ENCODE measurements around the gene SIGLEC7. TPM values are rescaled to one million over a fixed set of nuclear protein-coding genes. Genes with fewer than 3 reads are reported as not detected.

The SIGLEC7 gene
- total RNA-seq, 1 donor from 2014 or later = 2.0 TPM

DNA sequence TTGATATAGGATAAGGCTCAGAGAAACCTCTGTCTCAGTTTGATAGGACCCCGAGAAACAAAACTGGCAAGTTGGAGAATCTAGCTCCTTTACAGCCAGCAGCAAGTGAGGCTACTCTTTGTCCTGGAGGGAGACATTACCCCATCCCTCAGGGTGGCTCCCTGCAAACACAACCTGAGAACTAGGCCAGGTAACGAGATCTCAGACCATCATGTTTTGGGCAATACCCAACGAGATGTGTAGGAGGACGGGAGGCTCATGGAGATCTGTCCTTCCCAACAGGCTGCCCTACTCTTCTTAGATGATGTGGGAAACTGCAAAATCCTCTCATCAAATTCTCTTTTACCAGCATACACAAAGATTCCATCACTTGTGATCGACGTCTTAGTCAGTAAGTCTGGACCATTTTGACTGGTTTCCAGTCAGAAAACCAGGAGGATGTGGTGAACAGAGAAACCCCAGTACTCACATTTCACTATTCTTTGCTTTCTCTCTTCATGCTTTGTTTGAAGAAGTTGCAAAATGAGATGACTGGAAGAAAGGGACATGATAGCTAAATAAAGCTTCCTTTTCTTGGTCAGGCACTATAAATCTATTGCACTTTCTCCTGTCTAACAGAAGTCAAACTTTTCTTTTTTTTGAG is 27.9 kb upstream of the SIGLEC7 start:
- ATAC-seq = no peak
- DNase-seq (ENCODE audit: low spot score) = no peak
- intact Hi-C loops (cut with DNase I) = no loop called here

DNA sequence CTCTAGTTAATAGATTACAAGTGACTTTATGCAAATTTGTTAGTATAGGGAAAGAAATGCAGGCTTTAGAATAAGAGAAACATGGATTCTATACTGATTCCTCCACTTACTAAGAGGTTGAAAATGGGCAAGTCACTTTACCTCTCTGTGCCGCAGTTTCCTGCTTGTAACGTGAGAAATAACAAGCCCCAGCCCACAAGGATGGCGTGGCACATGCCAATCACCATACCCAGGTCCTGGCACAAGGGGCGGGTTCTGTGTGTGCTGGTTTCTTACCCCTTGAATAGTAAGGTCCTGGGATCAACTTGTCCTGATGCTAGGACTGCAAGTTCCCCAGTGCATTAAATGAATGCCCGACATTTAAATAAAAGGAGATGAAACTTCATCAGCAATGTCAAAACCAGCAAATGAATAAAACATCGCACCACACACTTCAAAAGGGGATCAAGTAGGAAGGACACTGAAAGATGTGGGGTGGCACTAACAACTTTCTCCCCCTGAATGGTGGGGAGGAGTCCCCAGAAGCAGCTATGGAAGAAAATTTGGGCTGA is 25.3 kb upstream of the SIGLEC7 start:
- ATAC-seq (no peak), DNase-seq (ENCODE audit: low spot score) (no peak)
- intact Hi-C loops (cut with DNase I) = no loop called here

DNA sequence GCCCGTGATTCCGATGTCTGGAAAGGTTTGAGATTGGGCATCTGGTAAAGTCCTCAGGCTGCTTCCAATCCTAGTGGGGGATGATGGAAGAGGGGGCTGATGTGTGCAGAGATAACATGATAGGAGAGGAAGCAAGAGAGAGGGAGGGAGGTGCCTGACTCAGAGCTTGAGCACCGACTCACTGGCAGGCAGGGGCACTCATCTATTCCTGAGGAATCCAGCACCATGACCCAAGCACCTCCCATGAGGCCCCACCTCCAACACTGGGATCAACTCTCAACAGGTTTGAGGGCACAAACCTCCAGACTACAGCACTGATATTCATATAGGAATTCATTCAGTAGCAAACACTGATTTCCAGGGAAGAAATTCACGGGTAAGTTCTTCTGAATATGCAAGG is 23.0 kb upstream of the SIGLEC7 start:
- DNase-seq (ENCODE audit: low spot score) (no peak), ATAC-seq (no peak)
- intact Hi-C loops (cut with DNase I) = no loop called here

DNA sequence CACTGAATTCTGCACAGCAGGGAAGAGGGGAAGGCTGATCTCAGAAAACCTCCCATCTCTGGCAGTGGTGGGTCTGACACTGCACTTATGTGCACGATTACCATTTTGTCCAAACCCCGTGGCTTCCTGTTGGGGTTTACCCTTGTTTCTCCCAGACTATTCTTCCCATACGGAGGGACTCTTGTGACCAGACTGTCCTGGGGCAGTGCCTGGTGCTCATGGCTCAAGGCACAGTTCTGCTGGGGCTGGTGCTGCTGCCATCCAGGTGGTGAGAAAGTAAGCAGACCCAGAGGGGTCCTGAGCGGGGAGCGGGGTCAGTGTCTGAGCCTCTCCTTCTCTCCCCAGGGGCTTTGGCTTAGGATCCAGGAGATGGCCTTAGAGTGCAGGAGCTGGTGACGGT is 22.5 kb upstream of the SIGLEC7 start:
- ATAC-seq (no peak), DNase-seq (ENCODE audit: low spot score) (no peak)
- intact Hi-C loops (cut with DNase I) = no loop called here

DNA sequence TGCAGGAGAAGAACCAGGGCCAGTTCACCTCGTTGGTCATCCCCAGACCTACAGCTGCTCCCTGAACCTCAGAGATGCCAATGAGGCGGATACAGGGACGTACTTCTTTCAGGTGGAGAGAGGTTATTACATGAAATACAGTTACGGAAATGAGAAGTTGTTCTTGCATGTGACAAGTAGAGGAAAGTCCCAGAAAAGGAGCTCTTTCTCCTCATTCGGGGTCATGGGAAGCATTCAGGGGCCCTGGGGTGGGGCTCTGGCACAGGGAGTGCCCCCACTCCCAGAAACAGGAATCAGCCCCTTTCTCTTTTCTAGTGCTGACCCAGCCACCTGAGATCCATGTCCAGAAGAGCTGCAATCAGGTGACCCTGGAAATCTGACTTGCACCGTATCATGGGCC is 21.9 kb upstream of the SIGLEC7 start:
- ATAC-seq = no peak
- no peak for DNase-seq (ENCODE audit: low spot score)
- intact Hi-C loops (cut with DNase I) = no loop called here

DNA sequence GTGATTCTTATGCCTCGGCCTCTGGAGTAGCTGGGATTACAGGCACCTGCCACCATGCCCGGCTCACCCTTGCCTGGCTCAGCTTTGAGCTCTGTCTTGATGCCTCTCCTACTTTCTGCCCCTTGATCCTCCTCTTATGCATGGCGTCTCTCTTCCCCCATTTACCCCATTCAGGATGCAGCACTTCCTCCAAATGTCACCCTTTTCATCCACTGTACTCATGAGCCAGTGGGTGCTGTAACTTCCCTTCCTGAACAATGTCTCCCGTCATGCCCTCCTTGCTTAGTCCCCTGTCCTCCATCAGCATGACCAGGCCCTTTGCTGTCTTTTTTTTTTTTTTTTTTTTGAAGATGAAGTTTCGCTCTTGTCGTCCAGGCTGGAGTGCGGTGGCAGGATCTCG is 20.8 kb upstream of the SIGLEC7 start:
- no peak for ATAC-seq
- DNase-seq (ENCODE audit: low spot score) = no peak
- intact Hi-C loops (cut with DNase I) = no loop called here

DNA sequence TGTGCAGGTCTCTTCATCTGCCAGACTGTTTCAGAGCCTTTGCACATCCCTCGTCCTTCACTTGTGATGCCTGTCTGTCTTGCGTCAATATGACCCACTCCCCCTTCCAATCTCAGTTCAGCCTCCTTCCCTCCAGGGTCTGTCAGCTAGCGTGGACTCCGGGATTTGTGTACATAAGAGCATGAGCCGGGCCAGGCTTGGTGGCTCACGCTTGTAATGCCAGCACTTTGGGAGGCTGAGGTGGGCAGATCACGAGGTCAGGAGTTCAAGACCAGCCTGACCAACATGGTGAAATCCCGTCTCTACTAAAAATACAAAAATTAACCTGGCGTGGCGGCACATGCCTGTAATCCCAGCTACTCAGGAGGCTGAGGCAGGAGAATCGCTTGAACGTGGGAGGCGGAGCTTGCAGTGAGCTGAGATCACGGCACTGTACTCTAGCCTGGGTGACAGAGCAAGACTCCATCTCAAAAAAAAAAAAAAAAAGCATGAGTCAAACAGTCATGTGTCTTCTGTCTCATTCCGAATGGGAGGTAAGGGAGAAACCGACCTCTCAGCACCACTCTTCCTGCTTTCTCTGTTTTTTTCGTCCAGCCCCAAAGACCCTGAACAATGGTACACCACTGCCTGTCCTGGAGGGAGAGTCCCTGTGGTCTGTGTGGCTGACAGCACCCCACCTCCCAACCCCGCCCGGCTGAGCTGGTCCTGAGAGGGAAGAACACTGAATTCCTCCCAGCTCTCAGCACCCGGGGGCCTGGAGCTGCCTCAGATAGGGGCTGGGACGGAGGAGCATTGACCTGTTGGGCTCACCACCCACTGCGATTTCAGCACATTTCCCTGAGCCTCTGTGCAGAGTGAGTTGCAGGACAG is 19.8 kb upstream of the SIGLEC7 start:
- ATAC-seq (no peak), DNase-seq (ENCODE audit: low spot score) (no peak)
- intact Hi-C loops (cut with DNase I) = no loop called here

DNA sequence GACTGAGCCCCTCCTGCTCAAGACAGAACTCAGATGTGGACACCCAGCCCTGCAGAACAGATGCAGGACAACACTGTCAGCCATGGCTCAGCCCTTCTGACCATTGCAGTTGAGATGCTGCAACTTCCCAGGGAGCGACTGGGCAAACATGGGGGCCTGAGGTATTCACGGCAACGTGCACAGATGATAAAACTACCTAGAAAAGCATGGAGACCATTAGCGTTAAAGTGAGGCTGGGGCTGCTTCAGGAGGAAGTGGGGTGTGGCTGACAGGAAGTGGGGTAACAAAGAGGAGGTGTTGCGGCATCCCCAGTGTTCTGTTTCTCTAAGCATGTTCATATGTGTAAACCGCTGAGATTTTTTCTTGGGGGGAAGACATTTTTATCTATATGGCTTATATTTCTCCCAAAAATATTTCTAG is 18.7 kb upstream of the SIGLEC7 start:
- ATAC-seq = no peak

DNA sequence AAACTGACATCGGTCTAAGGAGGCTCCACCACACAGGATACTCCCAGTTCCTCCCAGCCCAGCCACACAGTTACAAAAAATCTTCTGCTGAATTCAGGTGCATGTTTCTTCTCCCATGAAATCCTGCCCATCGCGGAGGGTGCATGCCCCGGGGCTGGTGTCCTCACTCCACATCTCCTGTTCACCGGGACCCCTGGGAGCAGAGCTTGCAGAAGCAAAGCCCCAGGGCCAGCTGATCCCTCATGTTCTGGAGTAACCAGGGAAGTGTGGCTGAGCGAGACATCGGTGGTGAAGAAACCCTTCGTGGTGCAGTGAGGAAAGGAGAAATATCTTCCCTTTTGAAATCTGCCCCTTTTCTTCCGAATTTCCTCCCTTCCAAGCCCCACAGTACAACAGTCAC is 18.3 kb upstream of the SIGLEC7 start:
- intact Hi-C loops (cut with DNase I) = no loop called here
- no peak for ATAC-seq
- DNase-seq (ENCODE audit: low spot score) = no peak

More for the DNA sequence above, 18.7 kb upstream of the SIGLEC7 start:
- DNase-seq (ENCODE audit: low spot score) = no peak
- intact Hi-C loops (cut with DNase I) = no loop called here

DNA sequence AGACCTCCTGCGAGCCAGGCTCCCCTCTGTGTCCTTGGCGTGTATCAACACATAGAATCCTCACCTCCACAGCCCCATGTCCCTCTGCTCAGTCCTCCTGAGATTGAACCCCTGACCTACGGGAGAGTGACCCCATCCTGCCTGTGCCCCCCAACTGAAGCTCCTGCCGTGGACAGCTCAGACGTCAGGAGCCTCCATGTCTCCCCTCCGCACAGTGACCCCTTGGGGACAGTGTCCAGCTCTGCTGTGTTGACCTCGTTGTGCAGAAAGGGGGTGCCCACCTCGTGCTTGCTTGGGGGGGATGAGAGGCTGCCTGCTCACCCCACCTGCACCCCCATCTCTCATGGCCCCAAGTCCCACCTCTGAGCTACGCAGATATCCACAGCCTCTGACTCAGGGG is 17.9 kb upstream of the SIGLEC7 start:
- DNase-seq (ENCODE audit: low spot score) = peak; percentile 54
- intact Hi-C loops (cut with DNase I) = no loop called here
- ATAC-seq = no peak

DNA sequence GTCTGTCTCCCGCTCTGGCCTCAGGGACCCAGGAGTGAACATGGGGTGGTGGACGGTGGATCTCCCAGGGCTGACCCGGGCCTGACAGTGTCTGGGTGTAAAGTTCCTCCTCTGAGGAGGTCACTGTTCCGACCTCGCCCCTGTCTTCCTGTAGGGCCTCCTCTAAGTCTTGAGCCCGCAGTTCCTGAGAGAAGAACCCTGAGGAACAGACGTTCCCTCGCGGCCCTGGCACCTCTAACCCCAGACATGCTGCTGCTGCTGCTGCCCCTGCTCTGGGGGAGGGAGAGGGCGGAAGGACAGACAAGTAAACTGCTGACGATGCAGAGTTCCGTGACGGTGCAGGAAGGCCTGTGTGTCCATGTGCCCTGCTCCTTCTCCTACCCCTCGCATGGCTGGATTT is 17.4 kb upstream of the SIGLEC7 start, which contains the start of gene SIGLEC9:
Gene SIGLEC9 (plus strand): TSS at position 178 of the 400 bp plus-strand sequence. CDS start 69 bp downstream, at position 247.
- DNase-seq (ENCODE audit: low spot score) = peak; percentile 62
- ATAC-seq = peak; percentile 76
- intact Hi-C loops (cut with DNase I) = no loop called here

DNA sequence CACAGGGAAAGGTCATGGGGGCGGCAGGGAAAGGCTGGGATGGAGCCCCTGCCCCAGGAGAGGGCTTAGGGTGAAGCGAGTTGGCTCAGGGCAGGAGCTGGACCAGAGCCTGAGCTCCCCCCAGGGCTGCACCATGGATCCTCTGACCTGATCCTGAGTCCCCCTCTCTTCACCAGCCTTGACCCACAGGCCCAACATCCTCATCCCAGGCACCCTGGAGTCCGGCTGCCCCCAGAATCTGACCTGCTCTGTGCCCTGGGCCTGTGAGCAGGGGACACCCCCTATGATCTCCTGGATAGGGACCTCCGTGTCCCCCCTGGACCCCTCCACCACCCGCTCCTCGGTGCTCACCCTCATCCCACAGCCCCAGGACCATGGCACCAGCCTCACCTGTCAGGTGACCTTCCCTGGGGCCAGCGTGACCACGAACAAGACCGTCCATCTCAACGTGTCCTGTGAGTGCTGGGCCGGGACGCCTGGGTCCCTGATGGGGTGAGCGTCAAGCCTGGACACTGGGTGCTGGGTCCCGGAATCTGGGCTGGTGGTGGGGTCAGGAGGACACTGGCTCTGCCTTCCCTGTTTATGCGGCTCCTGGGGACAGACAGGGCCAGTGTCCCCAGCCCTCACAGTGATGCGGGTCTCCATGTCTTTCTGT is 16.6 kb upstream of the SIGLEC7 start:
- no peak for ATAC-seq
- DNase-seq (ENCODE audit: low spot score) = peak; percentile 54
- intact Hi-C loops (cut with DNase I) = no loop called here

DNA sequence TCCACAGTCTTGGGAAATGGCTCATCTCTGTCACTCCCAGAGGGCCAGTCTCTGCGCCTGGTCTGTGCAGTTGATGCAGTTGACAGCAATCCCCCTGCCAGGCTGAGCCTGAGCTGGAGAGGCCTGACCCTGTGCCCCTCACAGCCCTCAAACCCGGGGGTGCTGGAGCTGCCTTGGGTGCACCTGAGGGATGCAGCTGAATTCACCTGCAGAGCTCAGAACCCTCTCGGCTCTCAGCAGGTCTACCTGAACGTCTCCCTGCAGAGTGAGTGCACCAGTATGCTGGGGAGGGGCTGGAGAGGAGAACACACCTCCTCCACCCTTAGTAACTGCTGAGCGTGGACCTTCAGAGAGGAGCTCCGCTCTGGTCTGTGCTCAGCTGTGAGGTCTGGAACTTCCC is 15.1 kb upstream of the SIGLEC7 start:
- DNase-seq (ENCODE audit: low spot score) (peak; percentile 48), ATAC-seq (no peak)
- intact Hi-C loops (cut with DNase I) = no loop called here

DNA sequence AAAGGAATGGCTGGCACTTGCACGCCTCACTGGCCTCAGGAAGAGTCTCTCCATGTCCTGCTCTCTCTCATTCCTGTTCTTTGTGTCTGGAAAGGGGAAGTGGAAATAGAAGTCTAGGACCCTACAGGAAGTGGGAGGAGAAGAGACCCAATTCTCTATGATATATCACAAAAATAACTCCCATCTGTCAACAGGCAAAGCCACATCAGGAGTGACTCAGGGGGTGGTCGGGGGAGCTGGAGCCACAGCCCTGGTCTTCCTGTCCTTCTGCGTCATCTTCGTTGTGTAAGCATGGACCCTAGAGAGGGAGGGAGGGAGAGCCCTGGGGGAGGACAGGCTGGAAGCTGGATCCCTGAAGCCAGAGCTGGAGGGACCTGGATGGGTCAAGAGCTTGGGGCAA is 14.3 kb upstream of the SIGLEC7 start:
- ATAC-seq (peak; percentile 62), DNase-seq (ENCODE audit: low spot score) (peak; percentile 54)
- intact Hi-C loops (cut with DNase I) = no loop called here

DNA sequence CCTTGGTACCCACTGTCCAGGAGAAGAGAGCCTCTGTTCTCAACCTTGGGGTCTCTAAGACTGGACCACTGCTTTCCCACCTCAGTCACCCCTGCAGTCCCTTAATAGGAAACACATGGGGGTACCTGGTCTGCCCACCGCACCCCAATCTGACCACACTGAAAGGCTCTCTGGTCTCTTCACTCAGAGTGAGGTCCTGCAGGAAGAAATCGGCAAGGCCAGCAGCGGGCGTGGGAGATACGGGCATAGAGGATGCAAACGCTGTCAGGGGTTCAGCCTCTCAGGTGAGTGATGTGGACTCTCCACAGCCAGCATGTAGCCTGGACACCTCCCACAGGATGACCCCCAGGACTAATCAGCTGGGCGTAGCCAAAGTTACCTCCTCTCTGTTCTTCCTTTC is 13.9 kb upstream of the SIGLEC7 start:
- intact Hi-C loops (cut with DNase I) = no loop called here
- ATAC-seq (no peak), DNase-seq (ENCODE audit: low spot score) (peak; percentile 41)

DNA sequence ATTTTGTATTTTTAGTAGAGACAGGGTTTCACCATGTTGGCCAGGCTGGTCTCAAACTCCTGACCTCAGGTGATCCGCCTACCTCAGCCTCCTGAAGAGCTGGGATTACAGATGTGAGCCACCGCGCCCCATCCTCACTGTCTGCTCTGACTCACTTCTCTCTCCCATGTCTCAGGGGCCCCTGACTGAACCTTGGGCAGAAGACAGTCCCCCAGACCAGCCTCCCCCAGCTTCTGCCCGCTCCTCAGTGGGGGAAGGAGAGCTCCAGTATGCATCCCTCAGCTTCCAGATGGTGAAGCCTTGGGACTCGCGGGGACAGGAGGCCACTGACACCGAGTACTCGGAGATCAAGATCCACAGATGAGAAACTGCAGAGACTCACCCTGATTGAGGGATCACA is 12.4 kb upstream of the SIGLEC7 start:
- peak; percentile 26 for DNase-seq (ENCODE audit: low spot score)
- no peak for ATAC-seq
- intact Hi-C loops (cut with DNase I) = no loop called here

DNA sequence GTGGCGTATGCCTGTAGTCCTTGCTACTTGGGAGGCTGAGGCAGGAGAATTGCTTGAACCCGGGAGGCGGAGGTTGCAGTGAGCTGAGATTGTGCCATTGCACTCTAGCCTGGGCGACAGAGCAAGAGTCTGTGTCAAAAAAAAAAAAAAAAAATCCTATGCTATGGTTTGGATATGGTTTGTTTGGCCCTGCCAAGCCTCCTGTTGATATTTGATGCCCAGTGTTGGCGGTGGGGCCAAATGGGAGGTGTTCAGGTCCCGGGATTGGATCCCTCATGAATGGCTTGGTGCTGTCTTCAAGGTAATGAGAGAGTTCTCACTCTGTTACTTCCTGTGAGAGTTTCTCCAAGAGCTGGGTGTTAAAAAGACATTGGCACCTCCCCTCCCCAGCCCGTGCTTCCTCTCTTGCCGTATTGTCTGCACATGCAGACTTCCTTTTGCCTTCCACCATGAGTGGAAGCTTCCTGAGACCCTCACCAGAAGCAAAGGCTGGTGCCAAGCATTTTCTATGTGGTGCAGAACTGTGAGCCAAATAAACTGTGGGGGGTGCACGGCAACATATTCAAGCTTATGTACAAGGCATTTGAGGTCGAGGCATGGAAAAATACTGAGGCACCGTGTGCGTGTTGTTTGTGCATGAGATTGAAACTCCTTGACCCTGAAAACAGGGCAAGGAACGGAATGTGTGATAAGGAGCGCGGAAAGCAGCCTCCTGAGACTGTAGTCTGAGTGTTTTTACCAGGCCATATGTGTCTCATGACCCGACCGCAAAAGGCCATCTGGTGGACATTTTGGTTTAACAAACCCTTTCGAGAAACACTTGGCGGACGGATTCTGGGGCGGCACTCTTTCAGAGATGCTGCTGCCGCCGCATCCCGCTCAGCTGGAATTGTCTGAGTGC is 10.1 kb upstream of the SIGLEC7 start:
- ATAC-seq (peak; percentile 31), DNase-seq (ENCODE audit: low spot score) (peak; percentile 68)
- intact Hi-C loops (cut with DNase I) = no loop called here

DNA sequence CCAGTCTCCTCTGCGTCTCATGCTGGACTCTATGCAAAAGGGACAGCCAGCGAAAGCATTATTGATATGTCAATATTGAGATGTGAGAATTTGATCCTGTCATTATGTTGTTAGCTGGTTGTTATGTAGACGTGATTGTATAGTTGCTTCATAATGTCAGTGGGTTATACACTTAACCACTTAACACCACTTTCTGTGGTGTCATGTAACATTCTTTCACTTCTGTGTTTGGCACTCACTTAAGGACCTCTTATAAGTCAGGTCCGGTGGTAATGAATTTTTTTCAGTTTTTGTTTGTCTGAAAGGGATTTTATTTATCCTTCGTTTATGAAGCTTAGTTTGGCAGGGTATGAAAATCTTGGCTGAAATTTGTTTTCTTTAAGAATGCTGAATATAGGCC is 7.1 kb upstream of the SIGLEC7 start:
- intact Hi-C loops (cut with DNase I) = no loop called here
- no peak for ATAC-seq
- DNase-seq (ENCODE audit: low spot score) = no peak

All from sciatic nerve (tissue), 2 donors.